Measurements from ENCODE around the gene GRM1.

The GRM1 gene

DNA sequence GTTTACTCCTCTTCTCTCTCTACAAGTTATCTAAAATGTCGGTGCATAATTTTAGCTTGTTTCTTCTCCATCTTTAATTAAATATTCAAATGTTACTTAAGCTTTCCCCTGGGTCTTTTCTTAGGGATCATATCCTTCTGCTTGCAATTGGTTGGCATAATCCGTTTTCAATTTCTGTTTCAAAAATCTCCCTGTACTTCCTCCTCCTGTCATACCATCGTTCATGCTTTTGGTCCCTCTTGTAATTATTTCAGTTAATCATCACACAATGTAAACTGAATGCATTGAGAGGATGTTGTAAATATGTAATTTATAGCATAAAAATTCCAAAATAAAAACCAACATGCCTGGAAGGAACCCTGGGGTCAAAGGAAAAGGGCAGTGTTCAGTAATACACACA is 325.6 kb downstream of the GRM1 start:
- Histone ChIP-seq H3K9ac (ENCODE audit: low read depth, low read length) (no peak overlapping the region), H3K9me3 (ENCODE audit: control insufficient read depth, insufficient read depth, low read length) (no peaks in the 10 kb centered on the region), H3K4me1 (ENCODE audit: insufficient read depth, low read length) (peaks cover 22% of the 10 kb centered on the region), H3K36me3 (ENCODE audit: insufficient read depth, low read length) (no peaks in the 10 kb centered on the region)

- Histone ChIP-seq H3K9ac (ENCODE audit: low read depth, low read length) (no peak overlapping the region), H3K36me3 (ENCODE audit: insufficient read depth, low read length) (no peaks in the 10 kb centered on the region), H3K4me1 (ENCODE audit: insufficient read depth, low read length) (peaks cover 22% of the 10 kb centered on the region), H3K9me3 (ENCODE audit: control insufficient read depth, insufficient read depth, low read length) (no peaks in the 10 kb centered on the region)
Measured at GRCh38 chr6:146355521-146356100, 326.7 kb downstream of the GRM1 start.

DNA sequence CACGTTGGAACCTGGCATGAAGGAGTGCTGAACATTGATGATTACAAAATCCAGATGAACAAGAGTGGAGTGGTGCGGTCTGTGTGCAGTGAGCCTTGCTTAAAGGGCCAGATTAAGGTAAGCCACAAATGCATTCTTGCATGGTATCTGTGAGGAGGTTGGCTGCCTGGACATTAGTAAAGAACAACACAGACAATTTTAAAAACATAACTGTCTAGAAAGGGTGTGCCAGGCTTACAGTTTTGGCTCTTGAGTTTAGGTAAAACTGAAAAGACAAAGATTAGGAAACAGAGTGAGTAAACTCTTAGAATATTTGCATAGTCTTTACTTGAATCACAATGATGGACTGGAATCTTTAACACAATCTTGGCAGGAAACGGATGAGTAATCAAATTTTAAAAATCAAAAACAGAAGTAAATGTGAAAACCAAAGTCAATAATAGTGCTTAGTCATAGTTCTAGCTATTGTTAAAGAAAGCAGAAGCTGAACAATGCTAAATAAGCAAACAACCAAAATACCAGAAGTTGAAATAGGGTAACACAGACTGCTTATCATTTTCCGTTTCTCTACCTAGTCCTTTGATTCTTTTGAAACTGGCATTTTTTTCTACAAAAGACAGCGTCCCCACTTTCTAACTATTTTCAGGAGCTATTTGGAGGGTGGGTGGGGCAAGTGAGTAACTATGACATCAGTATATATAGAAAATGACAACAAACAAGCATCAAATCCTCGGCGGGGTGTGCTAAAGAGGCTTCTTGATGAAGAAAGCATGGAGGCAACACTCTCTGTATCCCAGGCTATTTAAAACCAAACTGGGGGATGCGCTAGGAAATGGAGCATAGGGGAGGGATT is 328.9 kb downstream of the GRM1 start:
- H3K9me3 ChIP-seq (ENCODE audit: control insufficient read depth, insufficient read depth, low read length), result no peaks in the 10 kb centered on the region
- H3K36me3 ChIP-seq (ENCODE audit: insufficient read depth, low read length), result no peaks in the 10 kb centered on the region
- peaks cover 22% of the 10 kb centered on the region for H3K4me1 ChIP-seq (ENCODE audit: insufficient read depth, low read length)
- no peak overlapping the region for H3K9ac ChIP-seq (ENCODE audit: low read depth, low read length)

DNA sequence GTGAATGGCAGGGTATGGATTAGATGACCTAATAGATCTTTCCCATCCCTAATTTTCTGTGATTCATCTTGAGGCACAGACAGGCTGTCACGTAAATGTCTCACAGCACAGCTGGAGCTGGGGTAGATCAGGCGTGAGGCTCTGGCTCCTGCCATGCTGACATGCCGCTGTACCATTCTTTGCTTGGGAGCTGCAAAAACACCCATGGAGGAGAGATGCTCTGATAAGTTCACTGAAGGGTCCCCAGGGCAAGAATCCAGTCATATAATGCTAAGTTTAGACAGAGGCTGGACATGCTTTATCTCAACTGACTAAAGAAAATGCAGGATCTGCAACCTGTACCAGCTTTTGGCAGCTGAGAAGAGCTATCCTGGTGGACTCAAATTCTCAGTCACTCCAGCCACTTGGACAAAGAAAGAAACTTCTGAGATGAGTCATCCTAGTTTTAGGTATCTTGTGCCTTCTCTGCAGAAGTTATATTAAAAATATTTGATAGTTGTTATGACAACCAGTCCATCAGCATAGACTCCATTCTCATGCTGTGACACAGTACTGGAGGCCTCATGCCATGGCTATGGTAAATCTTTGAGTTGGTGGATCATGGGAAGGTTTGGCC is 329.7 kb downstream of the GRM1 start:
- H3K36me3 ChIP-seq (ENCODE audit: insufficient read depth, low read length), result no peaks in the 10 kb centered on the region
- no peak overlapping the region for H3K9ac ChIP-seq (ENCODE audit: low read depth, low read length)
- no peaks in the 10 kb centered on the region for H3K9me3 ChIP-seq (ENCODE audit: control insufficient read depth, insufficient read depth, low read length)
- H3K4me1 ChIP-seq (ENCODE audit: insufficient read depth, low read length), result peaks cover 22% of the 10 kb centered on the region

- H3K36me3 ChIP-seq (ENCODE audit: insufficient read depth, low read length), result no peaks in the 10 kb centered on the region
- H3K9me3 ChIP-seq (ENCODE audit: control insufficient read depth, insufficient read depth, low read length), result no peaks in the 10 kb centered on the region
- no peak overlapping the region for H3K9ac ChIP-seq (ENCODE audit: low read depth, low read length)
- peaks cover 22% of the 10 kb centered on the region for H3K4me1 ChIP-seq (ENCODE audit: insufficient read depth, low read length)
Measured at GRCh38 chr6:146359131-146359530, 330.3 kb downstream of the GRM1 start.

GRCh38 chr6:146361128-146361924 is 332.5 kb downstream of the GRM1 start:
- Histone ChIP-seq H3K36me3 (ENCODE audit: insufficient read depth, low read length) (no peaks in the 10 kb centered on the region), H3K9ac (ENCODE audit: low read depth, low read length) (no peak overlapping the region), H3K4me1 (ENCODE audit: insufficient read depth, low read length) (peaks cover 10% of the 10 kb centered on the region; the same call in 1 of the 2 replicates), H3K9me3 (ENCODE audit: control insufficient read depth, insufficient read depth, low read length) (no peaks in the 10 kb centered on the region)

GRCh38 chr6:146363838-146364607 is 335.2 kb downstream of the GRM1 start:
- H3K9me3 ChIP-seq (ENCODE audit: control insufficient read depth, insufficient read depth, low read length), result no peaks in the 10 kb centered on the region
- no peak overlapping the region for H3K9ac ChIP-seq (ENCODE audit: low read depth, low read length)
- H3K36me3 ChIP-seq (ENCODE audit: insufficient read depth, low read length), result no peaks in the 10 kb centered on the region
- no peaks in the 10 kb centered on the region for H3K4me1 ChIP-seq (ENCODE audit: insufficient read depth, low read length)

DNA sequence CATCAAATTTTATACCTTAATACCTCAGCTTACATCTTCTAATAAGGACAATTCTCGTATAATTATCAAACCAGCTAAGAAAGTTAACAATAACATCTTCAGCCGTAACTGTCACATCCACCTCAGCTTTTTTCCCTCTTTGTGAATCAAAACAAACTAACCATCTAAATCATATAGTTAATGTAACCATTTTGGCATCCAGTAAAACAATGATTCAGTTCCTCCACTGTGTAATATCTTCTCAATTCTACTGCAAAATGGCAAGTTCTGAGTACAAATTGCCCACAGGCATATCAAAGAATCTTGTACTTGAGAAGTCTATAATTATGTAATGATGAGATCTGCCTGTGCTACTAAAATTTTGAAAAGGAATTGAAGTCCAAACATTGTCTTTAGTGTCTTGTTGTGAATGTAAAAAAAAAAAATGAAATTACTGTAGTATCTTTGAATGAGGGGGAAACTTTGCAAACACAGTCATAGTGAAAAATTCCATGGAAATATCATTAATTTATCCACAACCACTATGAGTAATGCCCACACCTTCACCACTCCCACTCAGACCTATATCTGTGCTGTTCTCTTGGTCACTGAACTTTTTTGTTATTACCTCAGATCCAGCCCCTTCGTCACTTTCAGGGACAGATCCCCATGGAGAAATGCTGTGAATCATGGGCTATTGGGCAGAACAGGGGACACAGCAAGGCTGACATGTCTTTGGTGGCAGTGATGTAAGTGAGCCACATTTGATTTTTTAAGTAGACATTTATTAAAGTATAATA is 336.1 kb downstream of the GRM1 start:
- no peaks in the 10 kb centered on the region for H3K36me3 ChIP-seq (ENCODE audit: insufficient read depth, low read length)
- H3K9ac ChIP-seq (ENCODE audit: low read depth, low read length), result no peak overlapping the region
- no peaks in the 10 kb centered on the region for H3K9me3 ChIP-seq (ENCODE audit: control insufficient read depth, insufficient read depth, low read length)
- no peaks in the 10 kb centered on the region for H3K4me1 ChIP-seq (ENCODE audit: insufficient read depth, low read length)

DNA sequence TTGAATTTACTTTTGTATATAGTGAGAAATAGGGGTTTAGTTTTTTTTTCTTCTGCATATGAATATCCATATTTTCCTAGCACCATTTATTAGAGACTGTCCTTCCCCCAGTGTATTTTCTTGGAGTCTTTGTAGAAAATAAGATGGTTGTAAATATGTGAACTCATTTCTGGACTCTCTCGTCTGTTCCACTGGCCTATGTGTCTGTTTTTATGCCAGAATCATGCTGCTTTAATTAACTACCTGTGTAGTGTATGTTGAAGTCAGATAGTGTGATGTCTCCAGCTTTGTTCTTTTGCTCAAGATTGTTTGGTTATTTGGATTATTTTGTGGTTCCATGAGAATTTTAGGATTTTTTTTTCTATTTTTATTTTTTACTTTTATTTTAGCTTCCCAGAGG is 338.2 kb downstream of the GRM1 start:
- H3K9me3 ChIP-seq (ENCODE audit: control insufficient read depth, insufficient read depth, low read length), result no peaks in the 10 kb centered on the region
- H3K36me3 ChIP-seq (ENCODE audit: insufficient read depth, low read length), result no peaks in the 10 kb centered on the region
- H3K4me1 ChIP-seq (ENCODE audit: insufficient read depth, low read length), result no peaks in the 10 kb centered on the region
- H3K9ac ChIP-seq (ENCODE audit: low read depth, low read length), result no peak overlapping the region

DNA sequence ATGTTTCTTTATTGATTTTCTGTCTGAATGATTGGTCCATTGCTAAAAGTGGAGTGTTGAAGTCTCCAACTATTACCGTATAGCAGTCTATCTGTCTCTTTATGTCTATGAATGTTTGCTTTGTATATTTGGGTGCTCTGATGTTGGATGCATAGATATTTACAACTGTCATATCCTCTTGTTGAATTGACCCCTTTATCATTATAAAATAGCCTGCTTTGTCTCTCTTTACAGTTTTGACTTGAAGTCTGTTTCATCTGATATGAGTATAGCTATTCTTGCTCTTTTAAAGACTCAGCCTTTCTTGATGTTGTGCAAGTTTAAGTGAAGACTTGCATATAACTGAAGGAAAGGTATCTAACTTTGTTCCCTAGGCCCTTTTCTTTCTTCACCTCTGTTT is 341.0 kb downstream of the GRM1 start:
- no peaks in the 10 kb centered on the region for H3K36me3 ChIP-seq (ENCODE audit: insufficient read depth, low read length)
- no peaks in the 10 kb centered on the region for H3K4me1 ChIP-seq (ENCODE audit: insufficient read depth, low read length)
- no peaks in the 10 kb centered on the region for H3K9me3 ChIP-seq (ENCODE audit: control insufficient read depth, insufficient read depth, low read length)
- no peak overlapping the region for H3K9ac ChIP-seq (ENCODE audit: low read depth, low read length)

DNA sequence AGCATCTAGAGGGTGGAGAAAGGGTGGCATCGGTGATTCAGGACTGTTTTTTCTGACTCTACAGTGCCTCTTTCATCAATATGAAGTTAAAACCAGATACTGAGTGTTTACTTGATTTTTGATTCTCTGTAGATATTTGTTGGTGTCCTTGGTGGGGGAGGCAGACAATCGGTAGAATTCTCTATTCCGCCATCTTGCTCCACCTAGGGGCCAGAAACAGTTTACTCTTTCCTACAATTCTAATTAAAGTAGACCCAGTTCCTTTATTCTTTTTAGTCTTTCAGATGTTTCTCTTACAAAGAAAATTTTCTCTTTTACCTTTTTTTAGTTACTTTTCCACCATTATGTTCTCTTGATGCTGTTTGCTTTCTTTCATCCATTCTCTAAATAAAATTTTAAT is 352.6 kb downstream of the GRM1 start:
- H3K4me1 ChIP-seq (ENCODE audit: insufficient read depth, low read length), result no peaks in the 10 kb centered on the region
- H3K9me3 ChIP-seq (ENCODE audit: control insufficient read depth, insufficient read depth, low read length), result no peaks in the 10 kb centered on the region
- H3K36me3 ChIP-seq (ENCODE audit: insufficient read depth, low read length), result no peaks in the 10 kb centered on the region
- no peak overlapping the region for H3K9ac ChIP-seq (ENCODE audit: low read depth, low read length)

- Histone ChIP-seq H3K4me1 (ENCODE audit: insufficient read depth, low read length) (0 out of 2 replicates have a peak, but pooled peaks cover 2% of the 10 kb centered on the region), H3K36me3 (ENCODE audit: insufficient read depth, low read length) (no peaks in the 10 kb centered on the region), H3K9me3 (ENCODE audit: control insufficient read depth, insufficient read depth, low read length) (no peaks in the 10 kb centered on the region), H3K9ac (ENCODE audit: low read depth, low read length) (no peak overlapping the region)
Measured at GRCh38 chr6:146388736-146389364, 360.0 kb downstream of the GRM1 start.

DNA sequence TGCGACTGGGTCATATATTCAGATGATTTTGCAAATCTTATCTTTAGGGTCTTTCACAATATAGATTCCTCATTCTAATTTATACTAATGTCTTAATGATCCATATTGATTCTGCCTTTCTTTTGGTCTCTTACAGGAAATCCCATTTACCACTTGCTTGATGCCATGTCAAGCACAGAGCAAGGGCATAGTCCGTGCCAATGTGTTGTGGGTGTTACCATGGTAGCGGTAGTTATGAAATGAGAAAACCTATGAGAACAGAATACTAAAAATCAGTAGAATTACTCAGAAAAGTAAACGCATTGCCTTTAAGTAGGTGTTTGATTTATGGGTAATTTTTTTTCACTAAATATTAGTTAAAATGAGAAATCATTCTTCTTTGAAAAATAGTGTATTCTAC is 360.9 kb downstream of the GRM1 start:
- Histone ChIP-seq H3K36me3 (ENCODE audit: insufficient read depth, low read length) (no peaks in the 10 kb centered on the region), H3K9me3 (ENCODE audit: control insufficient read depth, insufficient read depth, low read length) (no peaks in the 10 kb centered on the region), H3K9ac (ENCODE audit: low read depth, low read length) (no peak overlapping the region), H3K4me1 (ENCODE audit: insufficient read depth, low read length) (0 out of 2 replicates have a peak, but pooled peaks cover 2% of the 10 kb centered on the region)
